ENCODE results near the gene CDKN2D.

DNA sequence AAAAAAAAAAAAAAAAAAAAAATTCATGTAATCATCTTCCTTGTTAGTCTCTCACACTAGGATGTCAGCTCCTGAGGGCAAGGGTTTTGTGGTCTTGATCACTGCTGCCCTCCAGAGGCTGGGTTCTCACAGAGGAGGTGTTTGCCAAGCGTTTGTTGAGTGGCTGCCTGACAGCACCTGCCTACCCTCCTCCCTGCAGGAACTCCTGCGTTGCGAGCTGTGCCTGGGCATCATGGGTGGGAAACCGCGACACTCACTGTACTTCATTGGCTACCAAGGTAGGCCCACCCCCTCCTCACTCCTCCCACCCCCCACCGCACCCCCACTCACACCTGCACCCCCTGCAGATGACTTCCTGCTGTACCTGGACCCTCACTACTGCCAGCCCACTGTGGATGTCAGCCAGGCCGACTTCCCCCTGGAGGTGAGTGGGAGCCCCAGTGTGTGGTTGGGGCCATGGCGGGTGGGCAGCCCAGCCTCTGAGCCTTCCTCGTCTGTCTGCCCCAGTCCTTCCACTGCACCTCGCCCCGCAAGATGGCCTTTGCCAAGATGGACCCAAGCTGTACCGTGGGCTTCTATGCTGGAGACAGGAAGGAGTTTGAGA is 17.0 kb downstream of the CDKN2D start:
- TF ChIP-seq CTCF (IDR thresholded peaks at IDR 0.05; ENCODE audit: insufficient read depth, low read depth, low read length): no peak
- TF ChIP-seq EZH2 (IDR thresholded peaks at IDR 0.05; ENCODE audit: insufficient read depth, low read length): no peak
